GM12878 (cell line): ENCODE results near the gene ITGB2. TPM values are rescaled to one million over a fixed set of nuclear protein-coding genes. Genes with fewer than 3 reads are reported as not detected.

Source experiments
- ATAC-seq: fragments of 200-7000 bp; cut with Tn5 transposase; 3 replicates; pipeline ENCODE4 v1.9.1; 2020; ENCODE audit warnings: mild to moderate bottlenecking, moderate library complexity
- BruUV-seq: library from RNA; stranded (reverse); fragments of 400-500 nt; replicated peaks from 2 replicates; lab custom pipeline; 2021; lab: Mats Ljungman, UMichigan
- CTCF ChIA-PET: fragments of 300-600 bp; sonication (Branson Sonifier 250); formaldehyde crosslinking; extraction: SDS; loops from one replicate; lab custom pipeline; 2021; ENCODE audit warnings: inconsistent platforms; lab: Yijun Ruan, JAX
- POLR2A ChIA-PET: fragments of 350-600 bp; formaldehyde crosslinking; extraction: SDS; loops from one replicate; lab custom pipeline; 2021; ENCODE audit warnings: inconsistent platforms; lab: Charles Lee
- RAD21 ChIA-PET: fragments of 300-600 bp; sonication (Branson Sonifier 250); formaldehyde crosslinking; loops from one replicate; lab custom pipeline; 2023; ENCODE audit warnings: antibody characterized with exemption; ENCODE audit not compliant: unreplicated experiment; lab: Charles Lee
- SMC1A ChIA-PET: fragments of 300-600 bp; sonication (Branson Sonifier 250); formaldehyde crosslinking; loops from one replicate; lab custom pipeline; 2023; ENCODE audit not compliant: unreplicated experiment, uncharacterized antibody; lab: Charles Lee
- DNase-seq: peaks from one replicate; pipeline ENCODE4 v3.0.0-alpha.2; 2011; ENCODE audit warnings: low read depth, low spot score
- FAIRE-seq: peaks from 3 replicates; lab custom pipeline; 2011; peaks lifted over from hg19 to GRCh38; lab: Jason Lieb, UNC
- H2AFZ ChIP-seq: 2 replicates; pipeline ENCODE4 v1.6.0; 2011; ENCODE audit warnings: low read depth, low read length, control low read depth; ENCODE audit not compliant: control insufficient read depth
- H3K27ac ChIP-seq: 2 replicates; pipeline ENCODE4 v1.5.1; 2011; ENCODE audit warnings: control low read depth; ENCODE audit not compliant: control insufficient read depth, insufficient read depth
- H3K27me3 ChIP-seq, 2 experiments: replicated peaks in 1 of 2; 2 replicates each; pipeline versions ENCODE4 v1.6.0 to v1.6.1; 2011; ENCODE audit warnings: low read length in 1 of 2; ENCODE audit not compliant: control insufficient read depth in 2 of 2, insufficient read depth in 2 of 2
- H3K36me3 ChIP-seq, 2 experiments: 2 replicates each; pipeline ENCODE4 v1.5.1; 2011; ENCODE audit warnings: low read length in 1 of 2; ENCODE audit not compliant: control insufficient read depth in 2 of 2, insufficient read depth in 2 of 2
- H3K4me1 ChIP-seq: 2 replicates; pipeline ENCODE4 v1.6.1; 2011; ENCODE audit warnings: mild to moderate bottlenecking, low read length, moderate library complexity, mixed read lengths; ENCODE audit not compliant: control insufficient read depth, insufficient read depth
- H3K4me2 ChIP-seq: 2 replicates; pipeline ENCODE4 v1.6.0; 2011; ENCODE audit warnings: control low read depth; ENCODE audit not compliant: control insufficient read depth, insufficient read depth
- H3K4me3 ChIP-seq: fragments of 200-600 bp; sonication (generic); 2 replicates; pipeline ENCODE4 v1.5.1; 2016
- H3K79me2 ChIP-seq: 2 replicates; pipeline ENCODE4 v1.6.0; 2011; ENCODE audit warnings: low read length; ENCODE audit not compliant: control insufficient read depth, insufficient read depth
- H3K9ac ChIP-seq: 2 replicates; pipeline ENCODE4 v1.8.0; 2011; ENCODE audit warnings: low read length, control low read depth, mixed read lengths; ENCODE audit not compliant: control insufficient read depth, insufficient read depth
- H3K9me3 ChIP-seq: replicated peaks from 3 replicates; pipeline ENCODE4 v1.5.1; 2011; ENCODE audit warnings: mild to moderate bottlenecking, low read length; ENCODE audit not compliant: control insufficient read depth, insufficient read depth
- H4K20me1 ChIP-seq: 2 replicates; pipeline ENCODE4 v1.6.0; 2011; ENCODE audit not compliant: control insufficient read depth, insufficient read depth
- BCLAF1 ChIP-seq: fragments of 450-650 bp; IDR thresholded peaks from 2 replicates; pipeline ENCODE4 v1.6.1; 2017; ENCODE audit warnings: antibody characterized with exemption, mild to moderate bottlenecking, moderate library complexity
- CTCF ChIP-seq, 3 experiments: IDR thresholded peaks in 2 of 3; conservative IDR thresholded peaks in 1 of 3; 2 replicates each; pipeline ENCODE4 v1.5.1; 2011; ENCODE audit warnings: low read depth in 3 of 3, low read length in 3 of 3, mild to moderate bottlenecking in 3 of 3, control low read depth in 2 of 3, moderate library complexity in 2 of 3, inconsistent platforms in 1 of 3, mixed read lengths in 1 of 3; ENCODE audit not compliant: control insufficient read depth in 2 of 3, insufficient read depth in 1 of 3; ENCODE audit errors: extremely low read depth in 1 of 3
- ETV6 ChIP-seq, 2 experiments: fragments of 450-650 bp in 1 of 2; IDR thresholded peaks in 1 of 2; conservative IDR thresholded peaks in 1 of 2; 2 replicates each; pipeline ENCODE4 v1.6.1; 2014; ENCODE audit warnings: antibody characterized with exemption in 1 of 2, borderline replicate concordance in 1 of 2, low read depth in 1 of 2, mild to moderate bottlenecking in 1 of 2, moderate library complexity in 1 of 2
- HDGF ChIP-seq: fragments of 450-650 bp; IDR thresholded peaks from 2 replicates; pipeline ENCODE4 v1.6.1; 2016; ENCODE audit warnings: antibody characterized with exemption
- IKZF2 ChIP-seq, 2 experiments: fragments of 450-650 bp; IDR thresholded peaks; 2 replicates each; pipeline ENCODE4 v1.6.1; 2017; ENCODE audit warnings: mild to moderate bottlenecking in 2 of 2, moderate library complexity in 2 of 2
- KAT2A ChIP-seq: conservative IDR thresholded peaks from 2 replicates; pipeline ENCODE4 v1.6.1; 2011; ENCODE audit warnings: low read depth, low read length; ENCODE audit not compliant: control insufficient read depth
- MLLT1 ChIP-seq: fragments of 450-650 bp; IDR thresholded peaks from 2 replicates; pipeline ENCODE4 v1.6.1; 2016; ENCODE audit warnings: mild to moderate bottlenecking
- MTA2 ChIP-seq: fragments of 450-650 bp; IDR thresholded peaks from 2 replicates; pipeline ENCODE4 v1.6.1; 2016; ENCODE audit warnings: low read depth, mild to moderate bottlenecking, moderate library complexity
- RUNX3 ChIP-seq: IDR thresholded peaks from 2 replicates; pipeline ENCODE4 v1.6.1; 2012; ENCODE audit warnings: low read length, inconsistent platforms
- TCF3 ChIP-seq: IDR thresholded peaks from 2 replicates; pipeline ENCODE4 v1.6.1; 2012; ENCODE audit warnings: low read depth, mild to moderate bottlenecking, low read length, borderline replicate concordance; ENCODE audit not compliant: insufficient read depth
- ZNF274 ChIP-seq: IDR thresholded peaks from one replicate; pipeline ENCODE4 v1.8.0; 2011; ENCODE audit not compliant: insufficient read length, insufficient read depth
- ZNF592 ChIP-seq: fragments of 450-650 bp; IDR thresholded peaks from 2 replicates; pipeline ENCODE4 v1.6.1; 2017; ENCODE audit warnings: mild to moderate bottlenecking, moderate library complexity
- ZZZ3 ChIP-seq: IDR thresholded peaks from 2 replicates; pipeline ENCODE4 v1.6.1; 2011; ENCODE audit warnings: low read depth; ENCODE audit not compliant: control insufficient read depth, insufficient read length
- WGBS: methylation state at CpG from one replicate; pipeline ENCODE4 v1.1.6; 2016; ENCODE audit warnings: low lambda C conversion rate; ENCODE audit not compliant: insufficient replicate concordance, insufficient coverage; ENCODE audit errors: missing lambda C conversion rate; 5-methylcytosine and 5-hydroxymethylcytosine counted together
- in situ Hi-C: fragments of 300-500 bp; cut with MboI; formaldehyde crosslinking; loops from 9 replicates; pipeline ENCODE4 v1.14.3; 2018; ENCODE audit warnings: mixed read lengths
- intact Hi-C: fragments of 100-400 bp; cut with micrococcal nuclease; formaldehyde crosslinking; loops from one replicate; pipeline ENCODE4 v1.14.2; 2022; ENCODE audit not compliant: unreplicated experiment
- polyA plus RNA-seq, 11 experiments: library from polyadenylated mRNA; depleted of rRNA in 4 of 11; unstranded in 6 of 11; stranded (reverse) in 5 of 11; fragments of >200 nt; fragmentation: Nextera tagmentation in 4 of 11; fragmentation: Illumina TruSeq in 1 of 11; extraction: Ambion mirVana in 4 of 11; extraction: Trizol in 1 of 11; gene quantifications; 1 replicate in 1 of 11; 2 replicates in 10 of 11; pipeline versions ENCODE4 v1.2.1 to v1.2.3, GENCODE V29; 2011 to 2016; ENCODE audit warnings: inconsistent platforms in 2 of 11, missing spikeins in 2 of 11, low read depth in 1 of 11
- total RNA-seq, 4 experiments: library from RNA; depleted of rRNA in 3 of 4; stranded (reverse); fragments of >200 nt in 3 of 4; fragmentation: Illumina TruSeq in 1 of 4; extraction: Trizol in 1 of 4; gene quantifications; 2 replicates each; pipeline versions ENCODE4 v1.2.1 to v1.2.3, GENCODE V29; 2013 to 2021

The ITGB2 gene
- total and polyA plus RNA-seq, 10 of the 15 experiments (the other 5 are each of a cell fraction or from before 2014, with no cell fraction given) = 8.0 to 172 (median 58.9) TPM

GRCh38 chr21:44903050-44903685, 17.5 kb downstream of the ITGB2 start:
- FAIRE-seq (no peak), DNase-seq (no peak), ATAC-seq (no peak)
- intact Hi-C loops (no loop called here), in situ Hi-C loops (no loop called here)
- SMC1A ChIA-PET = no interaction called here
- no peak overlapping the region for H3K4me3 ChIP-seq
- no peaks in the 10 kb centered on the region for H4K20me1 ChIP-seq
- RAD21 ChIA-PET = no interaction called here
- peaks cover 3% of the 10 kb centered on the region for H3K4me1 ChIP-seq
- H2AFZ ChIP-seq = no peak overlapping the region
- H3K4me2 ChIP-seq = no peak overlapping the region
- H3K9ac ChIP-seq = no peak overlapping the region
- H3K9me3 ChIP-seq = no peaks in the 10 kb centered on the region
- CTCF ChIA-PET = no interaction called here
- no peaks in the 10 kb centered on the region for H3K79me2 ChIP-seq
- no TSS peak for BruUV-seq
- WGBS = 92% methylated on average over 18 of the region's 18 CpGs
- no peaks in the 10 kb centered on the region for H3K27me3 ChIP-seq
- H3K36me3 ChIP-seq = peaks cover 14 to 55% of the 10 kb centered on the region in 2 experiments
- POLR2A ChIA-PET = no interaction called here
- H3K27ac ChIP-seq = no peak overlapping the region
- TF ChIP-seq ZNF274 (no peak), ETV6 (conservative IDR thresholded peaks at IDR 0.05 in 1 of 2, IDR thresholded peaks at IDR 0.05 in 1 of 2; ENCODE audit: borderline replicate concordance in 1 of 2, low read depth in 1 of 2) (no peak), MTA2 (no peak), ZNF592 (no peak), CTCF (IDR thresholded peaks at IDR 0.05 in 2 of 3, conservative IDR thresholded peaks at IDR 0.05 in 1 of 3; ENCODE audit: control insufficient read depth in 2 of 3, extremely low read depth in 1 of 3, insufficient read depth in 1 of 3, low read depth in 3 of 3, low read length in 3 of 3) (no peak), ZZZ3 (no peak), KAT2A (no peak), RUNX3 (no peak), HDGF (no peak), MLLT1 (no peak), TCF3 (no peak), IKZF2 (IDR thresholded peaks at IDR 0.05) (no peak), BCLAF1 (no peak)
